GM12874 (cell line): ENCODE data around the gene SNN.

Experiments used
- CTCF ChIP-seq: IDR thresholded peaks from 2 replicates; pipeline ENCODE4 v1.5.1; 2011; ENCODE audit warnings: low read depth, mild to moderate bottlenecking, control low read depth, low read length, moderate library complexity; ENCODE audit not compliant: insufficient read depth

SNN gene

GRCh38 chr16:11721781-11722467, 53.7 kb downstream of the SNN start:
- no peak for TF ChIP-seq CTCF

- no peak for TF ChIP-seq CTCF
Measured at GRCh38 chr16:11722468-11722808, 54.2 kb downstream of the SNN start.

- TF ChIP-seq CTCF: no peak
Measured at GRCh38 chr16:11725457-11725856, 57.2 kb downstream of the SNN start.

- no peak for TF ChIP-seq CTCF
Measured at GRCh38 chr16:11726008-11726407, 57.8 kb downstream of the SNN start.

GRCh38 chr16:11727796-11728543, 59.7 kb downstream of the SNN start:
- no peak for TF ChIP-seq CTCF
